SK-N-SH (cell line): ENCODE results near the gene TTC32. TPM values are rescaled to one million over a fixed set of nuclear protein-coding genes. Genes with fewer than 3 reads are reported as not detected.

Source experiments
- CTCF ChIA-PET: fragments of 300-600, 350-600 bp; formaldehyde crosslinking; extraction: SDS; loops from one replicate; lab custom pipeline; 2021; lab: Yijun Ruan, JAX
- POLR2A ChIA-PET: fragments of 350-600 bp; sonication (Branson Sonifier 250); formaldehyde crosslinking; extraction: SDS; loops from one replicate; lab custom pipeline; 2020; ENCODE audit warnings: antibody characterized with exemption, inconsistent platforms; lab: Yijun Ruan, JAX
- DNase-seq: peaks from one replicate; pipeline ENCODE4 v3.0.0; 2012
- H2AFZ ChIP-seq: fragments of 200-600 bp; sonication (generic); 2 replicates; pipeline ENCODE4 v1.8.1; 2016; ENCODE audit warnings: antibody characterized with exemption, mild to moderate bottlenecking, low read depth
- H3F3A ChIP-seq: fragments of 200-600 bp; sonication (generic); replicated peaks from 2 replicates; pipeline ENCODE3; 2016; ENCODE audit warnings: antibody characterized with exemption, mild to moderate bottlenecking; ENCODE audit not compliant: insufficient read depth
- H3K27ac ChIP-seq, 2 experiments: fragments of 200-500 bp in 1 of 2; fragments of 200-600 bp in 1 of 2; sonication (Bioruptor generic) in 1 of 2; sonication (generic), shearing (Covaris generic) in 1 of 2; 2 replicates each; pipeline versions ENCODE4 v1.5.1 to v1.6.1; 2014 to 2016; ENCODE audit warnings: low read depth in 2 of 2, inconsistent platforms in 1 of 2, low read length in 1 of 2, mild to moderate bottlenecking in 1 of 2, mixed read lengths in 1 of 2
- H3K27me3 ChIP-seq: fragments of 200-600 bp; sonication (generic), shearing (Covaris generic); 2 replicates; pipeline ENCODE4 v1.6.1; 2016; ENCODE audit warnings: mixed run types; ENCODE audit not compliant: insufficient read depth
- H3K36me3 ChIP-seq, 2 experiments: fragments of 200-500 bp in 1 of 2; fragments of 200-600 bp in 1 of 2; sonication (Bioruptor generic) in 1 of 2; sonication (generic) in 1 of 2; replicated peaks in 1 of 2; 2 replicates each; pipeline versions ENCODE3 to v1.5.1; 2014 to 2016; ENCODE audit warnings: low read length in 1 of 2, mild to moderate bottlenecking in 1 of 2; ENCODE audit not compliant: insufficient read depth in 2 of 2, control insufficient read depth in 1 of 2
- H3K4me1 ChIP-seq, 2 experiments: fragments of 200-500 bp in 1 of 2; fragments of 200-600 bp in 1 of 2; sonication (Bioruptor generic) in 1 of 2; sonication (generic), shearing (Covaris generic) in 1 of 2; 2 replicates each; pipeline versions ENCODE4 v1.5.1 to v1.6.1; 2014 to 2016; ENCODE audit warnings: low read depth in 1 of 2, low read length in 1 of 2, mixed run types in 1 of 2; ENCODE audit not compliant: insufficient read depth in 2 of 2, control insufficient read depth in 1 of 2
- H3K4me2 ChIP-seq: fragments of 200-600 bp; sonication (generic), shearing (Covaris generic); 2 replicates; pipeline ENCODE4 v1.6.1; 2017; ENCODE audit warnings: mixed run types
- H3K4me3 ChIP-seq, 2 experiments: fragments of 200-500 bp in 1 of 2; fragments of 200-600 bp in 1 of 2; sonication (Bioruptor generic) in 1 of 2; sonication (generic), shearing (Covaris generic) in 1 of 2; 2 replicates each; pipeline versions ENCODE4 v1.5.1 to v1.8.1; 2014 to 2016; ENCODE audit warnings: low read depth in 2 of 2, inconsistent platforms in 1 of 2, low read length in 1 of 2, mild to moderate bottlenecking in 1 of 2, mixed read lengths in 1 of 2, moderate library complexity in 1 of 2
- H3K79me2 ChIP-seq: fragments of 200-600 bp; sonication (generic); 2 replicates; pipeline ENCODE4 v1.8.1; 2017; ENCODE audit warnings: mild to moderate bottlenecking; ENCODE audit not compliant: insufficient read depth
- H3K9ac ChIP-seq: fragments of 200-600 bp; sonication (generic); 2 replicates; pipeline ENCODE4 v1.6.1; 2017; ENCODE audit warnings: mixed run types
- H3K9me2 ChIP-seq: fragments of 200-600 bp; sonication (generic); 2 replicates; pipeline ENCODE4 v1.6.1; 2017; ENCODE audit warnings: mixed run types
- H3K9me3 ChIP-seq: fragments of 200-600 bp; sonication (generic); 2 replicates; pipeline ENCODE4 v1.6.1; 2017; ENCODE audit warnings: mixed run types, mild to moderate bottlenecking, moderate library complexity
- H4K20me1 ChIP-seq: fragments of 200-600 bp; sonication (generic); 2 replicates; pipeline ENCODE4 v1.6.1; 2017; ENCODE audit warnings: mild to moderate bottlenecking, mixed run types; ENCODE audit not compliant: insufficient read depth
- EZH2phosphoT487 ChIP-seq: fragments of 200-600 bp; sonication (generic); IDR thresholded peaks from 2 replicates; pipeline ENCODE4 v1.6.1; 2017; ENCODE audit warnings: low read depth, mixed run types, mild to moderate bottlenecking, antibody characterized with exemption, moderate library complexity, borderline replicate concordance
- FOSL2 ChIP-seq: IDR thresholded peaks from 2 replicates; pipeline ENCODE4 v1.4.0; 2012; ENCODE audit warnings: low read depth, mild to moderate bottlenecking, moderate library complexity, borderline replicate concordance
- GABPA ChIP-seq: IDR thresholded peaks from 2 replicates; pipeline ENCODE4 v1.4.0; 2012; ENCODE audit warnings: low read depth, mild to moderate bottlenecking
- GATA2 ChIP-seq: sonication (generic); formaldehyde crosslinking; IDR thresholded peaks from 2 replicates; pipeline ENCODE4 v1.5.0; 2020; ENCODE audit warnings: mild to moderate bottlenecking, missing genetic modification reagents
- JUND ChIP-seq: IDR thresholded peaks from 2 replicates; pipeline ENCODE4 v1.4.0; 2012
- POLR2AphosphoS5 ChIP-seq: IDR thresholded peaks from 2 replicates; pipeline ENCODE4 v1.6.1; 2012; ENCODE audit warnings: low read depth, low read length
- RCOR1 ChIP-seq: fragments of 150-350 bp; IDR thresholded peaks from 2 replicates; pipeline ENCODE4 v1.6.1; 2017; ENCODE audit warnings: antibody characterized with exemption, low read length
- RFX5 ChIP-seq: IDR thresholded peaks from 2 replicates; pipeline ENCODE4 v1.6.1; 2012; ENCODE audit warnings: mild to moderate bottlenecking, improper control_type of control experiment, low read length
- SIN3A ChIP-seq: IDR thresholded peaks from 2 replicates; pipeline ENCODE4 v1.6.1; 2012; ENCODE audit warnings: low read depth, mild to moderate bottlenecking, low read length, moderate library complexity, borderline replicate concordance
- TAF1 ChIP-seq: IDR thresholded peaks from 2 replicates; pipeline ENCODE4 v1.6.1; 2012; ENCODE audit warnings: low read depth, mild to moderate bottlenecking, low read length, moderate library complexity, borderline replicate concordance
- WGBS: methylation state at CpG from one replicate; pipeline ENCODE4 v1.1.6; 2017; ENCODE audit warnings: low lambda C conversion rate; 5-methylcytosine and 5-hydroxymethylcytosine counted together
- polyA plus RNA-seq, 3 experiments: library from polyadenylated mRNA; depleted of rRNA; stranded (reverse); fragments of >200 nt; gene quantifications; 2 replicates each; pipeline ENCODE4 v1.2.3, GENCODE V29; 2012
- TF ChIP-seq, protein P1 (sequence below): fragments of 200-600 bp; sonication (generic); IDR thresholded peaks from 2 replicates; pipeline ENCODE4 v1.6.1; 2017; ENCODE audit warnings: antibody characterized with exemption, mild to moderate bottlenecking, moderate library complexity
- TF ChIP-seq, protein P2 (sequence below): IDR thresholded peaks from 2 replicates; pipeline ENCODE4 v1.6.1; 2012; ENCODE audit warnings: mild to moderate bottlenecking, low read depth, low read length, moderate library complexity
- TF ChIP-seq, protein P3 (sequence below): IDR thresholded peaks from 2 replicates; pipeline ENCODE4 v1.4.0; 2012; ENCODE audit warnings: low read depth, borderline replicate concordance
- TF ChIP-seq, protein P4 (sequence below): IDR thresholded peaks from 2 replicates; pipeline ENCODE4 v1.4.0; 2012; ENCODE audit warnings: low read depth
- TF ChIP-seq, protein P5 (sequence below): IDR thresholded peaks from 2 replicates; pipeline ENCODE4 v1.4.0; 2012; ENCODE audit warnings: low read depth, borderline replicate concordance

Gene TTC32
- polyA plus RNA-seq, 1 of the 3 experiments (the other 2 are of a cell fraction) = 9.1 TPM

DNA sequence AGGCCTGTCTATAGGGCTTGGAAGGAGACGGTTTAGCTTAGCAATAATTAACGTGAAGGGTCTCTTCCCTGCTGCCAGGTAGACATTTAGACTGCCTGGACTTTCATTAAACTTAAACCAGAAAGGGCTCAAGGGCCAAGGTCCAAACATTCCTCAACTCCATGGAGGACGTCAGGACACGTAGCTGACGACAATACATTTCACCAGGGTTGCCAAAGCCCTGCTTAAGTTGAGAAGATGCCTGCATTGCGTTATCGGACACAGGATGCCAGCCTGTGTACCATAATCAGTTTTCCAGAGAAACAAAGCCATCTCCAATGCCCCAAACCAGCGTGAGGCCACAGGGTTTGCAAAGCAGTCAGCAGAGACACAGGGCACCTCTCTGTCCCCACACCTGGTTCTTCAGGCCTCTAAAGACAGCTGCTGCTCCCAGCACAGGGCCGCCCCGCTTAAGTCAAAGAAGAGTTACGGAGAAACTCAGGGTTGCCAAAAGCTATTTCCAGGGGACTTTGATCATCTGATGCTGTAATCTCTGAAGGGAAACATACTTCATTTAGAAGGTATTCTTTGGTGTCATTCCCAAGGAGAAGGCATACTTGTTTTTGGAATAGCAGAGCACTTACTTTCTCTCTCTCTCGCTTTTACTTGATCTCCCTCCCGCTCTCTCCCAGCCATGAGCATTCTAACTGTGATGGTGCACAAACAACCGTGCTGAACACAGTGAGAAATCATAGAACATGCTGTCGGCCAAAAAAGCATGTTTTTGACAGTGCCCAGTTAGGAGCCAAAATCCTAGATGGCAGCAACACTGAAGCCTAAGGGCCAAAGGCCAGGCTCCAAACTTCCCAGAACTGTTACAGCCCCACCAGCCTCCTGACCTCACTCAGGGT lies 46.0 kb downstream of the TTC32 start:
- WGBS = 61% methylated on average over 15 of the region's 15 CpGs
- CTCF ChIA-PET = interaction anchor here (2.2 to 5.1 kb wide), 2 partner anchors 7 to 1335 kb away, joined by 7 to 40 read pairs; no protein-coding TSS in a partner anchor

More for the DNA sequence above, 46.0 kb downstream of the TTC32 start:
- Histone ChIP-seq H3K9me2 (no peaks in the 10 kb centered on the region), H3K9me3 (no peaks in the 10 kb centered on the region), H3K4me3 (no peak overlapping the region), H3K27me3 (peaks cover 19% of the 10 kb centered on the region), H3K4me1 (no peaks in the 10 kb centered on the region), H3K9ac (no peak overlapping the region), H3F3A (no peaks in the 10 kb centered on the region), H3K4me2 (no peak overlapping the region), H2AFZ (no peak overlapping the region), H3K79me2 (no peaks in the 10 kb centered on the region), H4K20me1 (no peaks in the 10 kb centered on the region), H3K36me3 (no peaks in the 10 kb centered on the region), H3K27ac (no peak overlapping the region)
- TF ChIP-seq TAF1 (no peak), SIN3A (no peak), GABPA (no peak), JUND (no peak), EZH2phosphoT487 (no peak), GATA2 (no peak), POLR2AphosphoS5 (no peak), FOSL2 (no peak), RCOR1 (no peak), RFX5 (no peak)
- TF ChIP-seq, protein P1, sequence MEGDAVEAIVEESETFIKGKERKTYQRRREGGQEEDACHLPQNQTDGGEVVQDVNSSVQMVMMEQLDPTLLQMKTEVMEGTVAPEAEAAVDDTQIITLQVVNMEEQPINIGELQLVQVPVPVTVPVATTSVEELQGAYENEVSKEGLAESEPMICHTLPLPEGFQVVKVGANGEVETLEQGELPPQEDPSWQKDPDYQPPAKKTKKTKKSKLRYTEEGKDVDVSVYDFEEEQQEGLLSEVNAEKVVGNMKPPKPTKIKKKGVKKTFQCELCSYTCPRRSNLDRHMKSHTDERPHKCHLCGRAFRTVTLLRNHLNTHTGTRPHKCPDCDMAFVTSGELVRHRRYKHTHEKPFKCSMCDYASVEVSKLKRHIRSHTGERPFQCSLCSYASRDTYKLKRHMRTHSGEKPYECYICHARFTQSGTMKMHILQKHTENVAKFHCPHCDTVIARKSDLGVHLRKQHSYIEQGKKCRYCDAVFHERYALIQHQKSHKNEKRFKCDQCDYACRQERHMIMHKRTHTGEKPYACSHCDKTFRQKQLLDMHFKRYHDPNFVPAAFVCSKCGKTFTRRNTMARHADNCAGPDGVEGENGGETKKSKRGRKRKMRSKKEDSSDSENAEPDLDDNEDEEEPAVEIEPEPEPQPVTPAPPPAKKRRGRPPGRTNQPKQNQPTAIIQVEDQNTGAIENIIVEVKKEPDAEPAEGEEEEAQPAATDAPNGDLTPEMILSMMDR = no peak
- TF ChIP-seq, protein P2, sequence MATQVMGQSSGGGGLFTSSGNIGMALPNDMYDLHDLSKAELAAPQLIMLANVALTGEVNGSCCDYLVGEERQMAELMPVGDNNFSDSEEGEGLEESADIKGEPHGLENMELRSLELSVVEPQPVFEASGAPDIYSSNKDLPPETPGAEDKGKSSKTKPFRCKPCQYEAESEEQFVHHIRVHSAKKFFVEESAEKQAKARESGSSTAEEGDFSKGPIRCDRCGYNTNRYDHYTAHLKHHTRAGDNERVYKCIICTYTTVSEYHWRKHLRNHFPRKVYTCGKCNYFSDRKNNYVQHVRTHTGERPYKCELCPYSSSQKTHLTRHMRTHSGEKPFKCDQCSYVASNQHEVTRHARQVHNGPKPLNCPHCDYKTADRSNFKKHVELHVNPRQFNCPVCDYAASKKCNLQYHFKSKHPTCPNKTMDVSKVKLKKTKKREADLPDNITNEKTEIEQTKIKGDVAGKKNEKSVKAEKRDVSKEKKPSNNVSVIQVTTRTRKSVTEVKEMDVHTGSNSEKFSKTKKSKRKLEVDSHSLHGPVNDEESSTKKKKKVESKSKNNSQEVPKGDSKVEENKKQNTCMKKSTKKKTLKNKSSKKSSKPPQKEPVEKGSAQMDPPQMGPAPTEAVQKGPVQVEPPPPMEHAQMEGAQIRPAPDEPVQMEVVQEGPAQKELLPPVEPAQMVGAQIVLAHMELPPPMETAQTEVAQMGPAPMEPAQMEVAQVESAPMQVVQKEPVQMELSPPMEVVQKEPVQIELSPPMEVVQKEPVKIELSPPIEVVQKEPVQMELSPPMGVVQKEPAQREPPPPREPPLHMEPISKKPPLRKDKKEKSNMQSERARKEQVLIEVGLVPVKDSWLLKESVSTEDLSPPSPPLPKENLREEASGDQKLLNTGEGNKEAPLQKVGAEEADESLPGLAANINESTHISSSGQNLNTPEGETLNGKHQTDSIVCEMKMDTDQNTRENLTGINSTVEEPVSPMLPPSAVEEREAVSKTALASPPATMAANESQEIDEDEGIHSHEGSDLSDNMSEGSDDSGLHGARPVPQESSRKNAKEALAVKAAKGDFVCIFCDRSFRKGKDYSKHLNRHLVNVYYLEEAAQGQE = no peak
- TF ChIP-seq, protein P3, sequence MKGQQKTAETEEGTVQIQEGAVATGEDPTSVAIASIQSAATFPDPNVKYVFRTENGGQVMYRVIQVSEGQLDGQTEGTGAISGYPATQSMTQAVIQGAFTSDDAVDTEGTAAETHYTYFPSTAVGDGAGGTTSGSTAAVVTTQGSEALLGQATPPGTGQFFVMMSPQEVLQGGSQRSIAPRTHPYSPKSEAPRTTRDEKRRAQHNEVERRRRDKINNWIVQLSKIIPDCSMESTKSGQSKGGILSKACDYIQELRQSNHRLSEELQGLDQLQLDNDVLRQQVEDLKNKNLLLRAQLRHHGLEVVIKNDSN = no peak
- TF ChIP-seq, protein P4, sequence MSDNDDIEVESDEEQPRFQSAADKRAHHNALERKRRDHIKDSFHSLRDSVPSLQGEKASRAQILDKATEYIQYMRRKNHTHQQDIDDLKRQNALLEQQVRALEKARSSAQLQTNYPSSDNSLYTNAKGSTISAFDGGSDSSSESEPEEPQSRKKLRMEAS = no peak
- TF ChIP-seq, protein P5, sequence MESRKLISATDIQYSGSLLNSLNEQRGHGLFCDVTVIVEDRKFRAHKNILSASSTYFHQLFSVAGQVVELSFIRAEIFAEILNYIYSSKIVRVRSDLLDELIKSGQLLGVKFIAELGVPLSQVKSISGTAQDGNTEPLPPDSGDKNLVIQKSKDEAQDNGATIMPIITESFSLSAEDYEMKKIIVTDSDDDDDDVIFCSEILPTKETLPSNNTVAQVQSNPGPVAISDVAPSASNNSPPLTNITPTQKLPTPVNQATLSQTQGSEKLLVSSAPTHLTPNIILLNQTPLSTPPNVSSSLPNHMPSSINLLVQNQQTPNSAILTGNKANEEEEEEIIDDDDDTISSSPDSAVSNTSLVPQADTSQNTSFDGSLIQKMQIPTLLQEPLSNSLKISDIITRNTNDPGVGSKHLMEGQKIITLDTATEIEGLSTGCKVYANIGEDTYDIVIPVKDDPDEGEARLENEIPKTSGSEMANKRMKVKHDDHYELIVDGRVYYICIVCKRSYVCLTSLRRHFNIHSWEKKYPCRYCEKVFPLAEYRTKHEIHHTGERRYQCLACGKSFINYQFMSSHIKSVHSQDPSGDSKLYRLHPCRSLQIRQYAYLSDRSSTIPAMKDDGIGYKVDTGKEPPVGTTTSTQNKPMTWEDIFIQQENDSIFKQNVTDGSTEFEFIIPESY = no peak
- POLR2A ChIA-PET = no interaction called here
- no peak for DNase-seq
